HepG2 (cell line): ENCODE measurements around the gene ANKRD52. TPM values are rescaled to one million over a fixed set of nuclear protein-coding genes. Genes with fewer than 3 reads are reported as not detected.

Source experiments
- KAT8 ChIP-seq: IDR thresholded peaks from 2 replicates; pipeline ENCODE4 v1.6.1; 2016; ENCODE audit warnings: missing genetic modification reagents, missing compliant biosample characterization
- PHF8 ChIP-seq: sonication (generic); formaldehyde crosslinking; IDR thresholded peaks from 2 replicates; pipeline ENCODE4 v1.5.0; 2020; ENCODE audit warnings: missing genetic modification reagents
- ZFX ChIP-seq: sonication (generic); formaldehyde crosslinking; IDR thresholded peaks from 2 replicates; pipeline ENCODE4 v1.4.0; 2020; ENCODE audit warnings: mild to moderate bottlenecking, low read depth, missing genetic modification reagents, moderate library complexity
- ZIK1 ChIP-seq: sonication (generic); formaldehyde crosslinking; IDR thresholded peaks from 2 replicates; pipeline ENCODE4 v1.5.0; 2020; ENCODE audit warnings: mild to moderate bottlenecking, low read depth, missing genetic modification reagents, borderline replicate concordance
- ZNF207 ChIP-seq: fragments of 450-650 bp; IDR thresholded peaks from 2 replicates; pipeline ENCODE4 v1.6.1; 2016; ENCODE audit warnings: antibody characterized with exemption, borderline replicate concordance
- ZNF749 ChIP-seq: sonication (generic); formaldehyde crosslinking; IDR thresholded peaks from 2 replicates; pipeline ENCODE4 v1.8.0; 2022; ENCODE audit warnings: mild to moderate bottlenecking, missing genetic modification reagents, moderate library complexity, borderline replicate concordance
- polyA plus RNA-seq, 8 experiments: library from polyadenylated mRNA; depleted of rRNA in 3 of 8; stranded (reverse) in 7 of 8; unstranded in 1 of 8; fragments of >200 nt; fragmentation: Illumina TruSeq in 4 of 8; extraction: Trizol in 4 of 8; gene quantifications; 2 replicates each; pipeline versions ENCODE4 v1.2.1 to v1.2.3, GENCODE V29; 2011 to 2016; ENCODE audit warnings: low read depth in 4 of 8, missing spikeins in 1 of 8, mixed read lengths in 1 of 8; ENCODE audit not compliant: insufficient read depth in 1 of 8
- total RNA-seq, 5 experiments: library from RNA; depleted of rRNA; stranded (reverse); fragments of >200 nt; fragmentation: Illumina TruSeq; extraction: Trizol; gene quantifications; 2 replicates each; pipeline ENCODE4 v1.2.3, GENCODE V29; 2016; ENCODE audit warnings: low read depth in 1 of 5
- TF ChIP-seq, protein P1 (sequence below): sonication (generic); formaldehyde crosslinking; conservative IDR thresholded peaks from 2 replicates; pipeline ENCODE4 v1.5.0; 2020; ENCODE audit warnings: missing genetic modification reagents
- TF ChIP-seq, protein P2 (sequence below): sonication (generic); formaldehyde crosslinking; IDR thresholded peaks from 2 replicates; pipeline ENCODE4 v1.8.0; 2022; ENCODE audit warnings: missing genetic modification reagents, mild to moderate bottlenecking, borderline replicate concordance
- TF ChIP-seq, protein P3 (sequence below): sonication (generic); formaldehyde crosslinking; IDR thresholded peaks from 2 replicates; pipeline ENCODE4 v1.9.0; 2022; ENCODE audit warnings: low read depth, missing genetic modification reagents
- TF ChIP-seq, protein P4 (sequence below): sonication (generic); formaldehyde crosslinking; IDR thresholded peaks from 2 replicates; pipeline ENCODE4 v1.5.0; 2020; ENCODE audit warnings: missing genetic modification reagents

ANKRD52 gene
- total and polyA plus RNA-seq, 2 of the 13 experiments (the other 11 are each of a cell fraction or from before 2014, with no cell fraction given) = 7.8 to 9.2 TPM

DNA sequence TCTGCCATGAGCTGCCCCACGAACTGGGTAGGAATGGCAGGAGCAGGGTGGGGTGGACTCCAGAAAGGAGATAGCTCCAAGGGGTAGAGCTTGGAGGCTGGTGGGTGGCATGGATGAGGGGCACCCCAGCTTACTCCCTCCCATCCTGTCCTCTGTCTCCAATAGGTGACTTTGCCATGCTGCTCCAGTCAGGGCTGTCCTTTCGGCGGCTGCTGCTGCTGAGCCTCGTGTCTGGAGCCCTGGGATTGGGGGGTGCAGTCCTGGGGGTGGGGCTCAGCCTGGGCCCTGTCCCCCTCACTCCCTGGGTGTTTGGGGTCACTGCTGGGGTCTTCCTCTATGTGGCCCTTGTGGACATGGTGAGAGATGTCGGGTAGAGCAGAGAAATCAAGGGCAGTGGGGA lies 21.2 kb downstream of the ANKRD52 start (continued):
- TF ChIP-seq, protein P1, sequence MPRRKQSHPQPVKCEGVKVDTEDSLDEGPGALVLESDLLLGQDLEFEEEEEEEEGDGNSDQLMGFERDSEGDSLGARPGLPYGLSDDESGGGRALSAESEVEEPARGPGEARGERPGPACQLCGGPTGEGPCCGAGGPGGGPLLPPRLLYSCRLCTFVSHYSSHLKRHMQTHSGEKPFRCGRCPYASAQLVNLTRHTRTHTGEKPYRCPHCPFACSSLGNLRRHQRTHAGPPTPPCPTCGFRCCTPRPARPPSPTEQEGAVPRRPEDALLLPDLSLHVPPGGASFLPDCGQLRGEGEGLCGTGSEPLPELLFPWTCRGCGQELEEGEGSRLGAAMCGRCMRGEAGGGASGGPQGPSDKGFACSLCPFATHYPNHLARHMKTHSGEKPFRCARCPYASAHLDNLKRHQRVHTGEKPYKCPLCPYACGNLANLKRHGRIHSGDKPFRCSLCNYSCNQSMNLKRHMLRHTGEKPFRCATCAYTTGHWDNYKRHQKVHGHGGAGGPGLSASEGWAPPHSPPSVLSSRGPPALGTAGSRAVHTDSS = no peak
- TF ChIP-seq ZIK1 (CRISPR knock-in tag) (no peak), ZNF749 (CRISPR knock-in tag) (no peak), PHF8 (CRISPR knock-in tag) (no peak), KAT8 (no peak), ZFX (CRISPR knock-in tag) (no peak), ZNF207 (no peak)
- TF ChIP-seq, protein P2, sequence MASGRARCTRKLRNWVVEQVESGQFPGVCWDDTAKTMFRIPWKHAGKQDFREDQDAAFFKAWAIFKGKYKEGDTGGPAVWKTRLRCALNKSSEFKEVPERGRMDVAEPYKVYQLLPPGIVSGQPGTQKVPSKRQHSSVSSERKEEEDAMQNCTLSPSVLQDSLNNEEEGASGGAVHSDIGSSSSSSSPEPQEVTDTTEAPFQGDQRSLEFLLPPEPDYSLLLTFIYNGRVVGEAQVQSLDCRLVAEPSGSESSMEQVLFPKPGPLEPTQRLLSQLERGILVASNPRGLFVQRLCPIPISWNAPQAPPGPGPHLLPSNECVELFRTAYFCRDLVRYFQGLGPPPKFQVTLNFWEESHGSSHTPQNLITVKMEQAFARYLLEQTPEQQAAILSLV (CRISPR knock-in tag) = no peak
- TF ChIP-seq, protein P3, sequence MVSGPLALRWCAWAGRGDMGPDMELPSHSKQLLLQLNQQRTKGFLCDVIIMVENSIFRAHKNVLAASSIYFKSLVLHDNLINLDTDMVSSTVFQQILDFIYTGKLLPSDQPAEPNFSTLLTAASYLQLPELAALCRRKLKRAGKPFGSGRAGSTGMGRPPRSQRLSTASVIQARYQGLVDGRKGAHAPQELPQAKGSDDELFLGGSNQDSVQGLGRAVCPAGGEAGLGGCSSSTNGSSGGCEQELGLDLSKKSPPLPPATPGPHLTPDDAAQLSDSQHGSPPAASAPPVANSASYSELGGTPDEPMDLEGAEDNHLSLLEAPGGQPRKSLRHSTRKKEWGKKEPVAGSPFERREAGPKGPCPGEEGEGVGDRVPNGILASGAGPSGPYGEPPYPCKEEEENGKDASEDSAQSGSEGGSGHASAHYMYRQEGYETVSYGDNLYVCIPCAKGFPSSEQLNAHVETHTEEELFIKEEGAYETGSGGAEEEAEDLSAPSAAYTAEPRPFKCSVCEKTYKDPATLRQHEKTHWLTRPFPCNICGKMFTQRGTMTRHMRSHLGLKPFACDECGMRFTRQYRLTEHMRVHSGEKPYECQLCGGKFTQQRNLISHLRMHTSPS (CRISPR knock-in tag) = no peak
- TF ChIP-seq, protein P4, sequence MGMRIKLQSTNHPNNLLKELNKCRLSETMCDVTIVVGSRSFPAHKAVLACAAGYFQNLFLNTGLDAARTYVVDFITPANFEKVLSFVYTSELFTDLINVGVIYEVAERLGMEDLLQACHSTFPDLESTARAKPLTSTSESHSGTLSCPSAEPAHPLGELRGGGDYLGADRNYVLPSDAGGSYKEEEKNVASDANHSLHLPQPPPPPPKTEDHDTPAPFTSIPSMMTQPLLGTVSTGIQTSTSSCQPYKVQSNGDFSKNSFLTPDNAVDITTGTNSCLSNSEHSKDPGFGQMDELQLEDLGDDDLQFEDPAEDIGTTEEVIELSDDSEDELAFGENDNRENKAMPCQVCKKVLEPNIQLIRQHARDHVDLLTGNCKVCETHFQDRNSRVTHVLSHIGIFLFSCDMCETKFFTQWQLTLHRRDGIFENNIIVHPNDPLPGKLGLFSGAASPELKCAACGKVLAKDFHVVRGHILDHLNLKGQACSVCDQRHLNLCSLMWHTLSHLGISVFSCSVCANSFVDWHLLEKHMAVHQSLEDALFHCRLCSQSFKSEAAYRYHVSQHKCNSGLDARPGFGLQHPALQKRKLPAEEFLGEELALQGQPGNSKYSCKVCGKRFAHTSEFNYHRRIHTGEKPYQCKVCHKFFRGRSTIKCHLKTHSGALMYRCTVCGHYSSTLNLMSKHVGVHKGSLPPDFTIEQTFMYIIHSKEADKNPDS (CRISPR knock-in tag) = no peak
